Measurements from ENCODE around the gene MTAP. TPM values are rescaled to one million over a fixed set of nuclear protein-coding genes. Genes with fewer than 3 reads are reported as not detected.

MTAP gene
- total and polyA plus RNA-seq, 11 donors = 5.4 to 27.3 (median 18.1) TPM

GRCh38 chr9:21795483-21795882 is 7.0 kb upstream of the MTAP start:
- H3K9me3 ChIP-seq = no peaks in the 10 kb centered on the region
- ATAC-seq (no peak), DNase-seq (no peak)
- H3K27me3 ChIP-seq = peaks cover 0 to 64% (median 10%) of the 10 kb centered on the region in 9 donors
- no peak for TF ChIP-seq POLR2A (IDR thresholded peaks at IDR 0.05)
- no peak for TF ChIP-seq CTCF (IDR thresholded peaks at IDR 0.05)
- WGBS, 4 donors = 46 to 64% (median 52%) methylated on average over 2 of the region's 2 CpGs
- H3K4me3 ChIP-seq = no peak overlapping the region
- H3K36me3 ChIP-seq = no peaks in the 10 kb centered on the region
- no peaks in the 10 kb centered on the region for H3K4me1 ChIP-seq
- no peak overlapping the region for H3K27ac ChIP-seq
- intact Hi-C loops (cut with DNase I) = no loop called here

- TF ChIP-seq POLR2A (IDR thresholded peaks at IDR 0.05) (no peak), CTCF (IDR thresholded peaks at IDR 0.05) (no peak)
- DNase-seq = no peak
- no peak overlapping the region for H3K27ac ChIP-seq
- no peak overlapping the region for H3K4me3 ChIP-seq
- peaks cover 0 to 55% (median 10%) of the 10 kb centered on the region in 9 donors for H3K27me3 ChIP-seq
- peaks cover 0 to 6% (median 3%) of the 10 kb centered on the region in 12 donors for H3K4me1 ChIP-seq
- no peak for ATAC-seq
- WGBS, 4 donors = 36 to 58% (median 55%) methylated on average over 3 of the region's 3 CpGs
- no peaks in the 10 kb centered on the region for H3K9me3 ChIP-seq
- intact Hi-C loops (cut with DNase I) = loop anchor here in 1 of 10 donors (2.0 kb wide), 1 partner anchor 464 kb away; no protein-coding TSS in a partner anchor
- H3K36me3 ChIP-seq = no peaks in the 10 kb centered on the region
Measured at GRCh38 chr9:21796768-21797167, 5.7 kb upstream of the MTAP start.

- DNase-seq (no peak), ATAC-seq (no peak)
- H3K4me1 ChIP-seq = peaks cover 0 to 26% (median 17%) of the 10 kb centered on the region in 12 donors
- no peaks in the 10 kb centered on the region for H3K36me3 ChIP-seq
- peaks cover 0 to 21% (median 0%) of the 10 kb centered on the region in 9 donors for H3K27me3 ChIP-seq
- no peaks in the 10 kb centered on the region for H3K9me3 ChIP-seq
- H3K4me3 ChIP-seq = peak overlapping the region in 10 of 12 donors; percentile 64 to 96 (median 84)
- 77 to 83% (median 80%) methylated on average over 11 of the region's 11 CpGs for WGBS, 4 donors
- intact Hi-C loops (cut with DNase I) = loop anchor here in 4 of 10 donors (5.0 to 10.0 kb wide), 3 partner anchors 204 to 654 kb away; partner anchors contain the start of gene CDKN2B (in 1 of the 4)
- TF ChIP-seq CTCF (IDR thresholded peaks at IDR 0.05) (no peak), POLR2A (IDR thresholded peaks at IDR 0.05) (no peak)
- H3K27ac ChIP-seq = peak overlapping the region in 3 of 12 donors; percentile 85 to 93 (median 92)
Measured at GRCh38 chr9:21800931-21801682, 1.3 kb upstream of the MTAP start.

DNA sequence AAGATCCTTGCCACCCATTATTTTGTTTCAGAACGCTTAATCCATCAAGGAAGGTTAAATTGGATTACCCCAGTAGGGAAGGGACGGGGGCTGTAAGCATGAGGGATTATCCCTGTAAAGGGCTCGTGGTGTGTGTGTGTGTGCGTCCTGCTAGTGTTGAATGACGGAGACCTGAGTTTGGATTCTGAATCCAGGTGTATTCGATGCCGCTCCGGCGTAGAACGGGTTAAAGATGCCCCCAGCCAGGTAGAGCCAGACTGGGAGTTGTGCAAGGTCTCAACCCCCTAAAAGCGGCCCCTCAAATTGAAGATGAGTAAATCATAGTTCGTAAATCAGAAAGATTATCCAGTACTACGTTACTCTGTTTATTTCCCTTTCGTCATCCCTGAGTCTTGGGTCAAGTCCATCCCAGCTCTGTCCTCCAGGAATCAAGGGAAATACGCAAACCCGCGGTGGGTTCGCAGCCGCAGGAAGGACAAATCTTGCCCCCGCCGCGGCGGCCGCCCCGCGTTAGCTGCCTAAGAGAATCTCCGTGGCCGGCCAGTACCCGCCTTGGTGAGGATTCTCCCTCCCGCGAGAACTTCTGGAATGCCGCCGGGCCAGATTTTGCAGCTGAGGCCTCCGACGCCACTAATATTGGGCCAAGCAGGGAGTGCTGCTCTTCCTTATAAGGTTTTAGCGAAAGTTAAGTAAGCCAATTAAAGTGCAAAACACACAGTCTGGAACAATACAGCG is 586 bp upstream of the MTAP start:
- intact Hi-C loops (cut with DNase I) = loop anchor here in 4 of 10 donors (5.0 to 10.0 kb wide), 3 partner anchors 203 to 653 kb away; partner anchors contain the start of gene CDKN2B (in 1 of the 4)
- Histone ChIP-seq H3K36me3 (no peaks in the 10 kb centered on the region), H3K9me3 (no peaks in the 10 kb centered on the region), H3K4me1 (peaks cover 0 to 31% (median 21%) of the 10 kb centered on the region in 12 donors), H3K4me3 (peak overlapping the region; percentile 64 to 96 (median 82)), H3K27me3 (peaks cover 0 to 14% (median 0%) of the 10 kb centered on the region in 9 donors), H3K27ac (peak overlapping the region; percentile 79 to 95 (median 86))
- peak; percentile 67 to 86 (median 76) for DNase-seq
- peak; percentile 31 to 75 (median 66) for ATAC-seq
- 7 to 11% (median 9%) methylated on average over 27 to 37 of the region's 37 CpGs for WGBS, 4 donors
- no peak for TF ChIP-seq POLR2A (IDR thresholded peaks at IDR 0.05)
- TF ChIP-seq CTCF (IDR thresholded peaks at IDR 0.05) = no peak
